HG03354 (cell line): ENCODE results near the gene FAM168A.
"Not testable (repeated sequence)": the region's sequence is repeated elsewhere in the genome, so short reads cannot be mapped to it uniquely, and the experiment has no call there.

Experiments
- ATAC-seq: cut with Tn5 transposase; IDR thresholded peaks from one replicate; pipeline ENCODE4 v1.9.1; 2021; ENCODE audit warnings: mild to moderate bottlenecking; ENCODE audit not compliant: unreplicated experiment, poor library complexity, severe bottlenecking

FAM168A gene

GRCh38 chr11:73445980-73446379, 151.9 kb downstream of the FAM168A start:
- no peak for ATAC-seq

GRCh38 chr11:73439002-73439843, 158.7 kb downstream of the FAM168A start:
- no peak for ATAC-seq

- not testable (repeated sequence) for ATAC-seq
Observed at GRCh38 chr11:73436859-73437258, 161.1 kb downstream of the FAM168A start.

GRCh38 chr11:73431396-73431795, 166.5 kb downstream of the FAM168A start:
- ATAC-seq = no peak

- ATAC-seq = no peak
Observed at GRCh38 chr11:73430326-73430725, 167.6 kb downstream of the FAM168A start.

GRCh38 chr11:73429121-73429750, 168.7 kb downstream of the FAM168A start:
- ATAC-seq = no peak

GRCh38 chr11:73428699-73429098, 169.2 kb downstream of the FAM168A start:
- no peak for ATAC-seq

- no peak for ATAC-seq
Observed at GRCh38 chr11:73428227-73428626, 169.7 kb downstream of the FAM168A start.

- no peak for ATAC-seq
Observed at GRCh38 chr11:73426219-73426850, 171.6 kb downstream of the FAM168A start.

GRCh38 chr11:73425108-73425507, 172.8 kb downstream of the FAM168A start:
- no peak for ATAC-seq

GRCh38 chr11:73423506-73423905, 174.4 kb downstream of the FAM168A start:
- no peak for ATAC-seq

GRCh38 chr11:73422886-73423285, 175.0 kb downstream of the FAM168A start:
- no peak for ATAC-seq

GRCh38 chr11:73420136-73420535, 177.8 kb downstream of the FAM168A start:
- no peak for ATAC-seq

GRCh38 chr11:73416786-73417185, 181.1 kb downstream of the FAM168A start:
- ATAC-seq = no peak

GRCh38 chr11:73415854-73416615, 181.9 kb downstream of the FAM168A start:
- ATAC-seq = no peak

- no peak for ATAC-seq
Observed at GRCh38 chr11:73414977-73415651, 182.8 kb downstream of the FAM168A start.

- ATAC-seq = no peak
Observed at GRCh38 chr11:73413256-73413655, 184.7 kb downstream of the FAM168A start.

- ATAC-seq = no peak
Observed at GRCh38 chr11:73412308-73412707, 185.6 kb downstream of the FAM168A start.

- ATAC-seq = no peak
Observed at GRCh38 chr11:73411031-73411430, 186.9 kb downstream of the FAM168A start.

- ATAC-seq = no peak
Observed at GRCh38 chr11:73410627-73411026, 187.3 kb downstream of the FAM168A start.
